B cell (primary cell): ENCODE results near the gene KIAA1328. TPM values are rescaled to one million over a fixed set of nuclear protein-coding genes. Genes with fewer than 3 reads are reported as not detected.

Experiments used
- ATAC-seq: fragments of 200-7000 bp; cut with Tn5 transposase; one replicate; pipeline ENCODE4 v1.10.0; 2021; ENCODE audit warnings: low read depth, mild to moderate bottlenecking, moderate number of reproducible peaks, moderate library complexity
- CTCF ChIA-PET: fragments of 350-600 bp; sonication (Branson Sonifier 250); formaldehyde crosslinking; loops from one replicate; lab custom pipeline; 2021; ENCODE audit warnings: antibody characterized with exemption, inconsistent platforms; lab: Charles Lee
- POLR2A ChIA-PET: fragments of 350-600 bp; sonication (Branson Sonifier 250); formaldehyde crosslinking; loops from one replicate; lab custom pipeline; 2021; ENCODE audit warnings: antibody characterized with exemption; lab: Charles Lee
- DNase-seq: peaks from one replicate; pipeline ENCODE4 v3.0.0; 2013
- H2AFZ ChIP-seq: 2 replicates; pipeline ENCODE4 v1.6.1; 2012; ENCODE audit warnings: mild to moderate bottlenecking, low read depth, low read length; ENCODE audit not compliant: insufficient read depth, poor library complexity, severe bottlenecking
- H3K27ac ChIP-seq, 2 donors: 1 replicate in 1 of 2; 2 replicates in 1 of 2; pipeline ENCODE4 v1.5.1; 2012 to 2013; ENCODE audit warnings: low read length in 2 of 2, mild to moderate bottlenecking in 2 of 2, moderate library complexity in 1 of 2
- H3K27me3 ChIP-seq, 4 experiments: fragments of 200-600 bp in 1 of 4; sonication (generic) in 1 of 4; replicated peaks in 1 of 4; 1 replicate in 2 of 4; 2 replicates in 2 of 4; pipeline versions ENCODE4 v1.6.1 to v1.7.0; 2013 to 2016; ENCODE audit warnings: low read length in 3 of 4, mild to moderate bottlenecking in 2 of 4, mixed read lengths in 1 of 4, moderate library complexity in 1 of 4; ENCODE audit not compliant: insufficient read depth in 4 of 4, control insufficient read depth in 3 of 4; ENCODE audit errors: control extremely low read depth in 1 of 4
- H3K36me3 ChIP-seq, 2 experiments: replicated peaks in 1 of 2; 1 replicate in 1 of 2; 2 replicates in 1 of 2; pipeline versions ENCODE4 v1.6.1 to v1.7.1; 2013; ENCODE audit warnings: low read length in 1 of 2; ENCODE audit not compliant: insufficient read depth in 2 of 2, control insufficient read depth in 1 of 2; ENCODE audit errors: control extremely low read depth in 1 of 2, extremely low read depth in 1 of 2
- H3K4me1 ChIP-seq, 2 donors: fragments of 200-600 bp in 1 of 2; sonication (generic) in 1 of 2; 1 replicate in 1 of 2; 2 replicates in 1 of 2; pipeline versions ENCODE4 v1.5.1 to v1.6.1; 2013 to 2017; ENCODE audit warnings: low read length in 2 of 2; ENCODE audit not compliant: control insufficient read depth in 2 of 2, insufficient read depth in 2 of 2
- H3K4me2 ChIP-seq: replicated peaks from 2 replicates; pipeline ENCODE3; 2012; ENCODE audit warnings: mild to moderate bottlenecking, low read depth, low read length; ENCODE audit not compliant: poor library complexity, severe bottlenecking
- H3K4me3 ChIP-seq, 5 experiments: fragments of 200-600 bp in 1 of 5; sonication (generic) in 1 of 5; 1 replicate in 3 of 5; 2 replicates in 2 of 5; pipeline versions ENCODE4 v1.5.1 to v1.7.0; 2011 to 2016; ENCODE audit warnings: low read length in 4 of 5, mild to moderate bottlenecking in 4 of 5, low read depth in 2 of 5, control low read depth in 1 of 5, moderate library complexity in 1 of 5; ENCODE audit not compliant: insufficient read depth in 1 of 5; ENCODE audit errors: control extremely low read depth in 1 of 5, extremely low read depth in 1 of 5
- H3K79me2 ChIP-seq: fragments of 200-600 bp; sonication (generic); one replicate; pipeline ENCODE4 v1.6.0; 2016; ENCODE audit warnings: low read length; ENCODE audit not compliant: control insufficient read depth, insufficient read depth
- H3K9ac ChIP-seq: fragments of 200-600 bp; sonication (generic); 2 replicates; pipeline ENCODE4 v1.6.1; 2017; ENCODE audit warnings: mild to moderate bottlenecking, low read length, moderate library complexity
- H3K9me3 ChIP-seq, 3 donors: one replicate each; pipeline versions ENCODE4 v1.6.1 to v1.7.1; 2013; ENCODE audit warnings: low read length in 2 of 3; ENCODE audit not compliant: control insufficient read depth in 2 of 3, insufficient read depth in 1 of 3; ENCODE audit errors: control extremely low read depth in 1 of 3
- H4K20me1 ChIP-seq: 2 replicates; pipeline ENCODE4 v1.6.0; 2012; ENCODE audit warnings: mild to moderate bottlenecking, low read length; ENCODE audit not compliant: insufficient read depth, control insufficient read depth, poor library complexity, severe bottlenecking
- H3K27ac Mint-ChIP-seq: one replicate; pipeline ENCODE4 v1.8.0; 2021; ENCODE audit warnings: mixed read lengths
- H3K27me3 Mint-ChIP-seq: one replicate; pipeline ENCODE4 v1.8.0; 2021; ENCODE audit warnings: mixed read lengths
- H3K4me1 Mint-ChIP-seq: one replicate; pipeline ENCODE4 v1.8.0; 2021; ENCODE audit warnings: mixed read lengths
- H3K4me3 Mint-ChIP-seq: one replicate; pipeline ENCODE4 v1.8.0; 2021; ENCODE audit warnings: mixed read lengths
- H3K9me3 Mint-ChIP-seq: one replicate; pipeline ENCODE4 v1.8.0; 2022; ENCODE audit warnings: mixed read lengths; ENCODE audit not compliant: insufficient read depth
- EZH2 ChIP-seq: IDR thresholded peaks from 2 replicates; pipeline ENCODE4 v1.6.1; 2012; ENCODE audit warnings: borderline replicate concordance, low read depth, mild to moderate bottlenecking, moderate library complexity, low read length; ENCODE audit not compliant: insufficient read depth, poor library complexity, severe bottlenecking
- WGBS: methylation state at CpG from one replicate; pipeline ENCODE4 v1.1.5; 2013; ENCODE audit warnings: missing lambda C conversion rate; ENCODE audit not compliant: insufficient coverage; 5-methylcytosine and 5-hydroxymethylcytosine counted together
- intact Hi-C: fragments of 100-400 bp; cut with micrococcal nuclease; formaldehyde crosslinking; loops from one replicate; pipeline ENCODE4 v1.10.0; 2022
- polyA plus RNA-seq: library from polyadenylated mRNA; depleted of rRNA; stranded (reverse); fragments of >200 nt; gene quantifications from 2 replicates; pipeline ENCODE4 v1.2.3, GENCODE V29; 2012
- total RNA-seq, 2 donors: library from RNA; stranded (reverse); fragments of 120-200 nt in 1 of 2; gene quantifications; 1 replicate in 1 of 2; 2 replicates in 1 of 2; pipeline versions ENCODE4 v1.2.3 to v1.2.4, GENCODE V29; 2013 to 2022
- TF ChIP-seq, protein P1 (sequence below): fragments of 200-600 bp; IDR thresholded peaks from one replicate; pipeline ENCODE4 v1.8.0; 2022; ENCODE audit warnings: antibody characterized with exemption, mild to moderate bottlenecking

Gene KIAA1328
- total and polyA plus RNA-seq, 2 donors (not counting 1 experiment from before 2014, with no cell fraction given), result 9.1 to 22.1 TPM

DNA sequence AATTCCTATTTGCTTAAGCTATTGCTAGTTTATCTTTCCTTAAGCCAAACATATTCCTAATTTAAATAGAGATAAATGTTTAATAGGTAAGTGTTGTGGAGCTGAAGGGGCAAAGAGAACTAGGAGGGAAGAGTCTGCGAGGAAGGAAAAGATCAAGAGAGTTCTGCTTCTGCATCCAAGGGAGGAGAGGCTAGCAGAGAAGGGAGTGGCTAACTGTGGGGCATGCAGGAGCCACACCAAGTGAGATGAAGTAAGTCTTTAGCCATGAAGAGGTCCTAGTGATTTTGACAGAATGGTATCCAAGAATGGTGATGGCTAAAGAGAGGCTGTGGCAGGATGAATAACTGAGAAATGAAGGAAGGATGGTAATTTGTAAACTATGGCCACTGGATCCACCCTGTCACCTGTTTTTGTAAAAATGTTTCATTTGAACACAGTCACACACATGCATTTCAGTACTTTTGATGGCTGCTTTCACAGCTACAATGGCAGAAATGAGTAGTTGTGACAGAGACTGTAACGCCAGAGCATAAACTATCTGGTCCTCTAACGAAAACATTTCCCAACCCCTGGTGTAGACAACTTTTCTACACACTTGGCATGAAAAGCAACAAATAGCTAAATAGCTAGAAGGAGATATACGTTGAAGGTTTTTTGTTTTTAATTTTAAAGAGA is 15.7 kb upstream of the KIAA1328 start:
- intact Hi-C loops, result no loop called here
- no peak overlapping the region for H3K9ac ChIP-seq
- H3K4me3 Mint-ChIP-seq, result no peak overlapping the region
- H4K20me1 ChIP-seq, result no peaks in the 10 kb centered on the region
- H3K27ac Mint-ChIP-seq, result no peak overlapping the region
- no peaks in the 10 kb centered on the region for H3K9me3 Mint-ChIP-seq
- peaks cover 0 to 3% of the 10 kb centered on the region in 2 donors for H3K4me1 ChIP-seq
- POLR2A ChIA-PET, result no interaction called here
- no peak for DNase-seq
- H3K4me2 ChIP-seq, result no peak overlapping the region
- TF ChIP-seq, protein P1, sequence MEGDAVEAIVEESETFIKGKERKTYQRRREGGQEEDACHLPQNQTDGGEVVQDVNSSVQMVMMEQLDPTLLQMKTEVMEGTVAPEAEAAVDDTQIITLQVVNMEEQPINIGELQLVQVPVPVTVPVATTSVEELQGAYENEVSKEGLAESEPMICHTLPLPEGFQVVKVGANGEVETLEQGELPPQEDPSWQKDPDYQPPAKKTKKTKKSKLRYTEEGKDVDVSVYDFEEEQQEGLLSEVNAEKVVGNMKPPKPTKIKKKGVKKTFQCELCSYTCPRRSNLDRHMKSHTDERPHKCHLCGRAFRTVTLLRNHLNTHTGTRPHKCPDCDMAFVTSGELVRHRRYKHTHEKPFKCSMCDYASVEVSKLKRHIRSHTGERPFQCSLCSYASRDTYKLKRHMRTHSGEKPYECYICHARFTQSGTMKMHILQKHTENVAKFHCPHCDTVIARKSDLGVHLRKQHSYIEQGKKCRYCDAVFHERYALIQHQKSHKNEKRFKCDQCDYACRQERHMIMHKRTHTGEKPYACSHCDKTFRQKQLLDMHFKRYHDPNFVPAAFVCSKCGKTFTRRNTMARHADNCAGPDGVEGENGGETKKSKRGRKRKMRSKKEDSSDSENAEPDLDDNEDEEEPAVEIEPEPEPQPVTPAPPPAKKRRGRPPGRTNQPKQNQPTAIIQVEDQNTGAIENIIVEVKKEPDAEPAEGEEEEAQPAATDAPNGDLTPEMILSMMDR, result no peak
- TF ChIP-seq EZH2, result no peak
- CTCF ChIA-PET, result interaction anchor here (1.3 to 1.4 kb wide), 2 partner anchors 16 to 17 kb away, joined by 3 to 4 read pairs; partner anchors contain the start of genes KIAA1328 and TPGS2
- H3K36me3 ChIP-seq, result peaks cover 1 to 18% of the 10 kb centered on the region in 2 experiments
- peaks cover 2% of the 10 kb centered on the region for H3K4me1 Mint-ChIP-seq
- no peaks in the 10 kb centered on the region for H3K27me3 ChIP-seq
- no peak for ATAC-seq
- no peak overlapping the region for H3K27ac ChIP-seq
- H3K79me2 ChIP-seq, result no peaks in the 10 kb centered on the region
- no peak overlapping the region for H3K4me3 ChIP-seq
- H3K27me3 Mint-ChIP-seq, result no peaks in the 10 kb centered on the region
- no peaks in the 10 kb centered on the region for H3K9me3 ChIP-seq
- WGBS, result 100% methylated on average over 2 of the region's 4 CpGs
- no peak overlapping the region for H2AFZ ChIP-seq

- Mint-ChIP-seq H3K27me3 (no peaks in the 10 kb centered on the region), H3K4me3 (no peak overlapping the region), H3K27ac (no peak overlapping the region), H3K4me1 (peaks cover 2% of the 10 kb centered on the region), H3K9me3 (no peaks in the 10 kb centered on the region)
- Histone ChIP-seq H3K4me2 (no peak overlapping the region), H3K27ac (no peak overlapping the region), H3K36me3 (peaks cover 1 to 24% of the 10 kb centered on the region in 2 experiments), H3K27me3 (no peaks in the 10 kb centered on the region), H3K9me3 (no peaks in the 10 kb centered on the region), H3K79me2 (no peaks in the 10 kb centered on the region), H4K20me1 (no peaks in the 10 kb centered on the region), H3K4me1 (peaks cover 0 to 3% of the 10 kb centered on the region in 2 donors), H2AFZ (no peak overlapping the region), H3K4me3 (no peak overlapping the region), H3K9ac (no peak overlapping the region)
- CTCF ChIA-PET, result interaction anchor here (1.0 to 1.4 kb wide), 2 partner anchors 15 to 719 kb away, joined by 3 to 4 read pairs; partner anchors contain the start of genes KIAA1328 and TPGS2
- POLR2A ChIA-PET, result no interaction called here
- TF ChIP-seq, protein P1, result no peak
- no peak for TF ChIP-seq EZH2
- DNase-seq (no peak), ATAC-seq (no peak)
- 100% methylated on average over 1 of the region's 3 CpGs for WGBS
- intact Hi-C loops, result no loop called here
These were observed 15.1 kb upstream of the KIAA1328 start for GRCh38 chr18:36813824-36814223.
